PC-3 (cell line): ENCODE data around the gene AP4S1. TPM values are rescaled to one million over a fixed set of nuclear protein-coding genes. Genes with fewer than 3 reads are reported as not detected.

ENCODE experiments used
- ATAC-seq: fragments of 200-7000 bp; cut with Tn5 transposase; 2 replicates; pipeline ENCODE4 v1.9.1; 2020; ENCODE audit warnings: mild to moderate bottlenecking, moderate library complexity
- BruUV-seq: library from RNA; stranded (reverse); fragments of 400-500 nt; replicated peaks from 2 replicates; lab custom pipeline; 2021; lab: Mats Ljungman, UMichigan
- CTCF ChIA-PET: fragments of 300-600 bp; sonication (Branson Sonifier 250); formaldehyde crosslinking; loops from one replicate; lab custom pipeline; 2022; ENCODE audit warnings: antibody characterized with exemption; lab: Charles Lee
- POLR2A ChIA-PET: fragments of 300-600 bp; sonication (Branson Sonifier 250); formaldehyde crosslinking; loops from one replicate; lab custom pipeline; 2022; ENCODE audit warnings: antibody characterized with exemption; ENCODE audit not compliant: unreplicated experiment; lab: Charles Lee
- DNase-seq: peaks from one replicate; pipeline ENCODE4 v3.0.0-alpha.2; 2015
- H2AFZ ChIP-seq: fragments of 300-600 bp; sonication (generic); 2 replicates; pipeline ENCODE4 v1.6.0; 2016; ENCODE audit warnings: antibody characterized with exemption, low read length
- H3F3A ChIP-seq: fragments of 300-600 bp; sonication (generic); one replicate; pipeline ENCODE4 v1.6.0; 2017; ENCODE audit warnings: antibody characterized with exemption, low read length, control low read depth, mild to moderate bottlenecking; ENCODE audit not compliant: unreplicated experiment
- H3K27ac ChIP-seq: fragments of 300-600 bp; sonication (generic); 2 replicates; pipeline ENCODE4 v1.5.1; 2016; ENCODE audit warnings: mild to moderate bottlenecking, low read length
- H3K27me3 ChIP-seq: fragments of 300-600 bp; sonication (generic); 2 replicates; pipeline ENCODE4 v1.6.1; 2016; ENCODE audit warnings: low read length, mixed read lengths
- H3K36me3 ChIP-seq: fragments of 300-600 bp; sonication (generic); 2 replicates; pipeline ENCODE4 v1.6.1; 2016; ENCODE audit warnings: low read depth, mixed run types, low read length, mixed read lengths
- H3K4me1 ChIP-seq: fragments of 300-600 bp; sonication (generic); 2 replicates; pipeline ENCODE4 v1.5.1; 2016; ENCODE audit warnings: low read length; ENCODE audit not compliant: insufficient read depth
- H3K4me2 ChIP-seq: fragments of 300-600 bp; sonication (generic); 2 replicates; pipeline ENCODE4 v1.6.0; 2016; ENCODE audit warnings: low read length
- H3K4me3 ChIP-seq: fragments of 300-600 bp; sonication (generic); 2 replicates; pipeline ENCODE4 v1.5.1; 2016; ENCODE audit warnings: mild to moderate bottlenecking, low read length, mixed read lengths
- H3K79me2 ChIP-seq: fragments of 300-600 bp; sonication (generic); 2 replicates; pipeline ENCODE4 v1.6.1; 2017; ENCODE audit warnings: low read length, mixed read lengths
- H3K9ac ChIP-seq: fragments of 300-600 bp; sonication (generic); 2 replicates; pipeline ENCODE4 v1.6.0; 2016; ENCODE audit warnings: mild to moderate bottlenecking, low read length
- H3K9me2 ChIP-seq: fragments of 300-600 bp; sonication (generic); replicated peaks from 2 replicates; pipeline ENCODE4 v1.6.1; 2016; ENCODE audit warnings: mixed run types, low read length, mixed read lengths
- H3K9me3 ChIP-seq: fragments of 300-600 bp; sonication (generic); 2 replicates; pipeline ENCODE4 v1.6.1; 2016; ENCODE audit warnings: low read length, mixed read lengths
- H4K20me1 ChIP-seq: fragments of 300-600 bp; sonication (generic); 2 replicates; pipeline ENCODE4 v1.6.1; 2016; ENCODE audit warnings: low read length, mixed read lengths
- EZH2 ChIP-seq: fragments of 300-600 bp; sonication (generic); IDR thresholded peaks from one replicate; pipeline ENCODE4 v1.6.1; 2017; ENCODE audit warnings: antibody characterized with exemption, mild to moderate bottlenecking, low read length; ENCODE audit not compliant: unreplicated experiment
- EZH2phosphoT487 ChIP-seq: fragments of 300-600 bp; sonication (generic); IDR thresholded peaks from 2 replicates; pipeline ENCODE4 v1.6.1; 2018; ENCODE audit warnings: mild to moderate bottlenecking, antibody characterized with exemption, low read length, borderline replicate concordance
- intact Hi-C: fragments of 100-400 bp; cut with micrococcal nuclease; formaldehyde crosslinking; loops from 2 replicates; pipeline ENCODE4 v1.9.0; 2023
- total RNA-seq: library from RNA; depleted of rRNA; stranded (reverse); fragments of >200 nt; gene quantifications from 2 replicates; pipeline ENCODE4 v1.2.3, GENCODE V29; 2014
- TF ChIP-seq, protein P1 (sequence below): fragments of 300-600 bp; sonication (generic); conservative IDR thresholded peaks from 2 replicates; pipeline ENCODE4 v1.5.1; 2017; ENCODE audit warnings: antibody characterized with exemption, low read depth, mild to moderate bottlenecking, low read length

Gene AP4S1
- total RNA-seq, 1 experiment from 2014 or later: 3.2 TPM

DNA sequence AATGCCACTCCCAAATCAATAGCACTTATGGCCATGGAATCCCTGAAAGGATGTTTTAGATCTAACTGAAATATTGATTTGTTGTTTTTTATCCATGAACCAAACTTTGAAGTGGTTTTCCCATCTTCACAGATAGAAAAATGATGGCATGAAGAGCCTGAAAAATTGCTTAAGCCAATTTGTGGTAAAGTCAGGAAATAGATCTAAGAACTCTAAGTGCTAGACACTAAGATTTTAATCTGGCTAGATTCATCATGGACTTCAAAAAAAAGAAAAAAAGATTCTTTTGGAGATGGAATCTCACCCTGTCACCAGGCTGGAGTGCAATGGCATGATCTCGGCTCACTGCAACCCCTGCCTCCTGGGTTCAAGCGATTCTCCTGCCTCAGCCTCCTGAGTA lies 45.7 kb downstream of the AP4S1 start:
- H3K36me3 ChIP-seq: no peaks in the 10 kb centered on the region
- ChIA-PET POLR2A (no interaction called here), CTCF (no interaction called here)
- no peaks in the 10 kb centered on the region for H3K79me2 ChIP-seq
- H3F3A ChIP-seq: no peaks in the 10 kb centered on the region
- H3K9me3 ChIP-seq: no peaks in the 10 kb centered on the region
- H3K27ac ChIP-seq: no peak overlapping the region
- no peak overlapping the region for H3K4me2 ChIP-seq
- H3K27me3 ChIP-seq: no peaks in the 10 kb centered on the region
- intact Hi-C loops: no loop called here
- no peak overlapping the region for H2AFZ ChIP-seq
- H3K9me2 ChIP-seq: no peaks in the 10 kb centered on the region
- no peak for TF ChIP-seq EZH2
- TF ChIP-seq EZH2phosphoT487: no peak
- TF ChIP-seq, protein P1, sequence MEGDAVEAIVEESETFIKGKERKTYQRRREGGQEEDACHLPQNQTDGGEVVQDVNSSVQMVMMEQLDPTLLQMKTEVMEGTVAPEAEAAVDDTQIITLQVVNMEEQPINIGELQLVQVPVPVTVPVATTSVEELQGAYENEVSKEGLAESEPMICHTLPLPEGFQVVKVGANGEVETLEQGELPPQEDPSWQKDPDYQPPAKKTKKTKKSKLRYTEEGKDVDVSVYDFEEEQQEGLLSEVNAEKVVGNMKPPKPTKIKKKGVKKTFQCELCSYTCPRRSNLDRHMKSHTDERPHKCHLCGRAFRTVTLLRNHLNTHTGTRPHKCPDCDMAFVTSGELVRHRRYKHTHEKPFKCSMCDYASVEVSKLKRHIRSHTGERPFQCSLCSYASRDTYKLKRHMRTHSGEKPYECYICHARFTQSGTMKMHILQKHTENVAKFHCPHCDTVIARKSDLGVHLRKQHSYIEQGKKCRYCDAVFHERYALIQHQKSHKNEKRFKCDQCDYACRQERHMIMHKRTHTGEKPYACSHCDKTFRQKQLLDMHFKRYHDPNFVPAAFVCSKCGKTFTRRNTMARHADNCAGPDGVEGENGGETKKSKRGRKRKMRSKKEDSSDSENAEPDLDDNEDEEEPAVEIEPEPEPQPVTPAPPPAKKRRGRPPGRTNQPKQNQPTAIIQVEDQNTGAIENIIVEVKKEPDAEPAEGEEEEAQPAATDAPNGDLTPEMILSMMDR: no peak
- BruUV-seq: no TSS peak
- no peak for ATAC-seq
- H3K4me3 ChIP-seq: no peak overlapping the region
- H3K4me1 ChIP-seq: no peaks in the 10 kb centered on the region; the same call in 1 of the 2 replicates
- no peak for DNase-seq
- no peaks in the 10 kb centered on the region for H4K20me1 ChIP-seq
- H3K9ac ChIP-seq: no peak overlapping the region

DNA sequence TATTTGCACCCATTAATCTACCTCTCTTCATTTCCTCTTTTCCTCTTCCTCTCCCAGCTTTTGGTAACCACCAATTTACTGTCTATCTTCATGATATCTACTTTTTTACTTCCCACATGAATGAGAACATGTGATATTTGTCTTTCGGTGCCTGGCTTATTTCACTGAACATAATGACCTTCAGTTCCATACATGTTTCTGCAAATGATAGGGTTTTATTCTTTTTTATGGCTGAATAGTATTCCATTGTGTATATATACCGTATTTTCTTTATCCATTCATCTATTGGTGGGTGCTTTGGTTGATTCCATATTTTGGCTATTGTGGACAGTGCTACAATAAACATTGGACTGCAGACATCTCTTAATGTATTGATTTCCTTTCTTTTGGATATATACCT lies 49.7 kb downstream of the AP4S1 start:
- POLR2A ChIA-PET: no interaction called here
- H3K9me2 ChIP-seq: no peaks in the 10 kb centered on the region
- H3K27ac ChIP-seq: no peak overlapping the region
- no peak overlapping the region for H3K4me3 ChIP-seq
- DNase-seq: no peak
- H3K4me2 ChIP-seq: no peak overlapping the region
- H3K4me1 ChIP-seq: peaks cover 10% of the 10 kb centered on the region
- TF ChIP-seq EZH2 (no peak), EZH2phosphoT487 (no peak)
- TF ChIP-seq, protein P1: no peak
- BruUV-seq: no TSS peak
- no peaks in the 10 kb centered on the region for H3K79me2 ChIP-seq
- no peaks in the 10 kb centered on the region for H3K9me3 ChIP-seq
- no peak for ATAC-seq
- no peak overlapping the region for H2AFZ ChIP-seq
- intact Hi-C loops: no loop called here
- CTCF ChIA-PET: no interaction called here
- no peaks in the 10 kb centered on the region for H4K20me1 ChIP-seq
- no peaks in the 10 kb centered on the region for H3F3A ChIP-seq
- H3K36me3 ChIP-seq: no peaks in the 10 kb centered on the region
- H3K9ac ChIP-seq: no peak overlapping the region
- H3K27me3 ChIP-seq: no peaks in the 10 kb centered on the region

DNA sequence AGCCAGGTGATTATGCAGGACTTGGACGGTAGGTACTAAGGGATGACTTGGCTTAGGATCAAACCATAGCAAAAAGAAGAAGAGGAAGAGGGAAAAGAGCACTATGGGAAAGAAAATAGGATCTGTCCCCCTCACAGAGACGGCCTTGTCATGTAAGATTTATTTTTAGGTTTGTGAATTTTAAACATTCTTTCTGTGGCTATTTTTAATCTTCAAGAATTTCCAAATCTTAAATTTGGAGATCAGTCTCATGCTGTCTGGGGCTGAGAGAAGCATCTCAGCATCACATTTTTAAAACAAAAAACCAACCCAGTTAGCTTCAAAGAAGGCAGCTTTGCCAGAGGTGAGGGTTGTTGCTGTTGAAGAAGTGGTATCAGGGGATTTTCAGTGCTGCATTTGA lies 53.3 kb downstream of the AP4S1 start:
- Histone ChIP-seq H3K27ac (no peak overlapping the region), H3K9me3 (no peaks in the 10 kb centered on the region), H3K79me2 (no peaks in the 10 kb centered on the region), H3F3A (no peaks in the 10 kb centered on the region), H3K27me3 (no peaks in the 10 kb centered on the region), H3K4me2 (no peak overlapping the region), H3K36me3 (no peaks in the 10 kb centered on the region), H2AFZ (no peak overlapping the region), H3K4me1 (peaks cover 16% of the 10 kb centered on the region), H3K4me3 (no peak overlapping the region), H3K9ac (no peak overlapping the region), H4K20me1 (no peaks in the 10 kb centered on the region), H3K9me2 (no peaks in the 10 kb centered on the region)
- BruUV-seq: no TSS peak
- ATAC-seq (no peak), DNase-seq (no peak)
- no peak for TF ChIP-seq EZH2phosphoT487
- no peak for TF ChIP-seq EZH2
- TF ChIP-seq, protein P1: no peak
- POLR2A ChIA-PET: no interaction called here
- intact Hi-C loops: no loop called here
- CTCF ChIA-PET: no interaction called here
